GM12891 (cell line): ENCODE measurements around the gene DOC2A.

Experiments used
- POLR2A ChIP-seq: IDR thresholded peaks from 2 replicates; pipeline ENCODE4 v1.6.1; 2011; ENCODE audit warnings: low read depth, low read length, control low read depth
- POLR2AphosphoS5 ChIP-seq: IDR thresholded peaks from 2 replicates; pipeline ENCODE4 v1.6.1; 2011; ENCODE audit warnings: low read depth, low read length, control low read depth
- TAF1 ChIP-seq: IDR thresholded peaks from 2 replicates; pipeline ENCODE4 v1.6.1; 2011; ENCODE audit warnings: low read depth, low read length, control low read depth

DNA sequence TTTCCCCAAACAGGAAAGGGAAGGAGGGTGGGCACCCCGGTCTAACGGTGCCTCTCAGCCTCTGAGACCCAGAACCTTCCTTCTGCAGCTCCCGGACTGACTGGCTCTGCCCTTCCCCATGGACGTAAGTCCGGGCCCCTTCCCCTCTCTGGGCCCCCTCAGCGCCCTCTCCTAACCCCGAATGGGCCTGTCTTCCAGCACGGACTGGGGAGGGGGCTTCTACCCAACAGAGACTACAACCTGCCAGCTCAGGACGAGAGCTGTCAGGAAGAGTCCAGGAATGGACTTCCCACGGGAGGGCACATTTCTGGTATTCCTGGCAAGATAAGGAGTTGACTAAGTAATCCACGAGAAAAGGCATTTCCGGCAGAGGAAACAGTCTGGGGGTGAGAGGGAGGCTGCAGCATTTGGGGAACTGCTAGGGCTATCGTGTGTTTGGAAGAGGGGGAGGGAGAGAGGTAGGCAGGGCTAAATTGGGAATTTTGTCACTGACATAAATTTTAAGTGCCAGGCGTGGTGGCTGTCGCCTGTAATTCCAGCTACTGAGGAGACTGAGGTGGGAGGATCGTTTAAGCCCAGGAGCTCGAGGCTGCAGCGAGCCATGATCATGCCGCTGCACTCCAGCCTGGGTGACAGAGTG is 42.7 kb upstream of the DOC2A start:
- TF ChIP-seq POLR2A (no peak), TAF1 (no peak), POLR2AphosphoS5 (no peak)
